Measurements from ENCODE around the gene THOC6. TPM values are rescaled to one million over a fixed set of nuclear protein-coding genes. Genes with fewer than 3 reads are reported as not detected.
"Not testable (repeated sequence)": the region's sequence is repeated elsewhere in the genome, so short reads cannot be mapped to it uniquely, and the experiment has no call there.

THOC6 gene
- total and polyA plus RNA-seq, 2 donors (not counting 3 experiments of a cell fraction or from before 2014, with no cell fraction given): 23.9 to 39.3 TPM

DNA sequence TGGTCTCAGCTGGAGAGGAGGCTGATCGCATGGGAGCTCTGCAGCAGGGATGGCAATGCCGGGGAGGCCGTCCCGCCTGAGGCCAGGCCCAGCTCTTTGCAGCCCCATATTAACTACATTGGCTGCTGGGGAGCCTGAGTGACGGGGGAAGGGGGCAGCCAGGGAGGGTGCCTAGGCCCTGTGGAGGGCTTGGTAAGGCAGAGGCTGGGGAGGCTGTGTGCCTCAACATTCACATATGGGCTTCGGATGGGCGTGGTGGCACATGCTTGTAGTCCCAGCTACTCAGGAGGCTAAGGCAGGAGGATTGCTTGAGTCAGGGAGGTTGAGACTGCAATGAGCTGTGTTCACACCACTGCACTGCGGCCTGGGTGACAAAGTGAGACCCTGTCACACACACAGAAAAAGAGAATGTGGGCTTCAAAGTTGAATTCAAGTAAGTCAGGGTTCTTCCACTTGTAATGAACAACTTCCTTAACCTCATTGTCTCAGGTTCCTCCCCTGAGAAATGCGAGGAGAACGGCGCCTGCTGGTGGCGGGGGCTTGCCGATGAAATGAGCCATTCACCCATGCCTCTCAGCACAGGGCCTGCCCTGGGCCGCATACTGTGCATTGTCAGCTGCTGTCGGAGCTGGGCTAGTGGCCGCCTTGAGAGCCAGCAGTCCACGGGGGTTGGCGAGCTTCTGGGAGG is 48.9 kb downstream of the THOC6 start:
- H2AFZ ChIP-seq (ENCODE audit: low read depth, low read length); H3K9me3 ChIP-seq (replicated peaks; ENCODE audit: control insufficient read depth, insufficient read depth, low read length); dilution Hi-C loops (cut with MboI; ENCODE audit: extremely low pct_ligation_motif_present, low sequenced_read_pairs); H3K9me1 ChIP-seq (replicated peaks; ENCODE audit: control insufficient read depth, extremely low read depth, insufficient read depth, low read length); intact Hi-C loops (cut with micrococcal nuclease); H3K4me2 ChIP-seq (ENCODE audit: insufficient read depth, low read length); POLR2A ChIA-PET; H3K79me2 ChIP-seq (ENCODE audit: control insufficient read depth, insufficient read depth, low read length); H4K20me1 ChIP-seq (replicated peaks; ENCODE audit: control insufficient read depth, extremely low read depth, insufficient read depth, low read length); H3K36me3 ChIP-seq (ENCODE audit: control insufficient read depth in 2 of 2, extremely low read depth in 1 of 2, insufficient read depth in 2 of 2, low read length in 2 of 2); H3K4me3 ChIP-seq (replicated peaks in 1 of 3; ENCODE audit: insufficient read depth in 1 of 3, low read depth in 1 of 3, low read length in 3 of 3); FAIRE-seq; CTCF ChIA-PET; H3K27me3 ChIP-seq (ENCODE audit: control insufficient read depth in 2 of 2, insufficient read depth in 2 of 2, low read length in 2 of 2); H3K4me1 ChIP-seq (ENCODE audit: control insufficient read depth, extremely low read depth, insufficient read depth, low read length); BruUV-seq (replicated peaks); H3K9ac ChIP-seq (replicated peaks; ENCODE audit: extremely low read depth, insufficient read depth, low read length); H3K27ac ChIP-seq (ENCODE audit: insufficient read depth, low read depth, low read length); DNase-seq (ENCODE audit: low read depth, low spot score): not testable (repeated sequence)

DNA sequence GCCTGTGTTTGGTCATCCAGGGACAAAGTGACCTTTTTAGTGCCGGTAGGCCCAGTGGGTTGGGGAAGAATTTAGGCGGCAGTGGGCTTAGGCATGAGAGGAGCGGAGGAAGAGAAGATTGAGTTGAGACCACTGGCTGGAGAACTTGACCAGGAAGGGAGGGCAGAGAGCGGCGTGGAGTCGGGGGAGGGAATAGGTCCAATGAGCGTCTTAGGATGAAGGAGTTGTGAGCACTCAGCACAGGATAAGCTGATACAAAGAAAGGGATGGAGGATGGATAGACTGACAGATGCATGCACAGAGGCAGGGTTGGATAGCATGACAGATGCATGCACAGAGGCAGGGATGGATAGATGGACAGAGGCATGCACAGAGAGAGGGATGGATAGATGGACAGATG is 49.6 kb downstream of the THOC6 start:
- Histone ChIP-seq H3K27me3 (ENCODE audit: control insufficient read depth in 2 of 2, insufficient read depth in 2 of 2, low read length in 2 of 2) (peaks cover 0 to 2% of the 10 kb centered on the region in 2 experiments), H3K36me3 (ENCODE audit: control insufficient read depth in 2 of 2, extremely low read depth in 1 of 2, insufficient read depth in 2 of 2, low read length in 2 of 2) (peaks cover 0 to 4% of the 10 kb centered on the region in 2 experiments), H3K9ac (replicated peaks; ENCODE audit: extremely low read depth, insufficient read depth, low read length) (no peak overlapping the region), H3K4me1 (ENCODE audit: control insufficient read depth, extremely low read depth, insufficient read depth, low read length) (no peaks in the 10 kb centered on the region), H4K20me1 (replicated peaks; ENCODE audit: control insufficient read depth, extremely low read depth, insufficient read depth, low read length) (no peaks in the 10 kb centered on the region), H3K4me3 (replicated peaks in 1 of 3; ENCODE audit: insufficient read depth in 1 of 3, low read depth in 1 of 3, low read length in 3 of 3) (no peak overlapping the region), H3K9me3 (replicated peaks; ENCODE audit: control insufficient read depth, insufficient read depth, low read length) (no peaks in the 10 kb centered on the region), H3K79me2 (ENCODE audit: control insufficient read depth, insufficient read depth, low read length) (no peaks in the 10 kb centered on the region), H3K4me2 (ENCODE audit: insufficient read depth, low read length) (no peak overlapping the region), H3K27ac (ENCODE audit: insufficient read depth, low read depth, low read length) (no peak overlapping the region), H2AFZ (ENCODE audit: low read depth, low read length) (no peak overlapping the region), H3K9me1 (replicated peaks; ENCODE audit: control insufficient read depth, extremely low read depth, insufficient read depth, low read length) (no peaks in the 10 kb centered on the region)
- DNase-seq (ENCODE audit: low read depth, low spot score) (no peak), FAIRE-seq (no peak)
- intact Hi-C loops (cut with micrococcal nuclease) (no loop called here), dilution Hi-C loops (cut with MboI; ENCODE audit: extremely low pct_ligation_motif_present, low sequenced_read_pairs) (no loop called here)
- TF ChIP-seq POLR2AphosphoS5 (IDR thresholded peaks at IDR 0.05; ENCODE audit: insufficient read depth, low read depth, low read length) (no peak), FOS (IDR thresholded peaks at IDR 0.05; ENCODE audit: borderline replicate concordance, insufficient read depth, low read length) (no peak)
- ChIA-PET CTCF (no interaction called here), POLR2A (no interaction called here)
- no TSS peak for BruUV-seq (replicated peaks)

Data from endothelial cell of umbilical vein (primary cell).